Colonic mucosa (tissue), 4 donors: ENCODE results near the gene NAT10. TPM values are rescaled to one million over a fixed set of nuclear protein-coding genes. Genes with fewer than 3 reads are reported as not detected.

Experiments used
- DNase-seq: peaks from one replicate; pipeline ENCODE4 v3.0.0-alpha.2; 2020
- H3K27ac ChIP-seq: fragments of 200-600 bp; one replicate; pipeline ENCODE4 v1.8.0; 2021
- H3K27me3 ChIP-seq: fragments of 200-600 bp; one replicate; pipeline ENCODE4 v1.8.0; 2021
- H3K36me3 ChIP-seq: fragments of 200-600 bp; one replicate; pipeline ENCODE4 v1.8.0; 2021
- H3K4me1 ChIP-seq: fragments of 200-600 bp; one replicate; pipeline ENCODE4 v1.8.0; 2021; ENCODE audit warnings: mild to moderate bottlenecking
- H3K4me3 ChIP-seq: fragments of 200-600 bp; one replicate; pipeline ENCODE4 v1.8.0; 2021
- H3K9ac ChIP-seq, 2 donors: one replicate each; pipeline ENCODE4 v1.7.0; 2013; ENCODE audit warnings: control low read depth in 2 of 2, low read depth in 2 of 2, low read length in 2 of 2
- H3K9me3 ChIP-seq: fragments of 200-600 bp; one replicate; pipeline ENCODE4 v1.8.0; 2021
- CTCF ChIP-seq: fragments of 200-600 bp; IDR thresholded peaks from one replicate; pipeline ENCODE4 v1.8.0; 2022; ENCODE audit warnings: antibody characterized with exemption, mild to moderate bottlenecking
- intact Hi-C: fragments of 100-400 bp; cut with DNase I; formaldehyde crosslinking; loops from one replicate; pipeline ENCODE4 v1.14.1; 2022
- total RNA-seq, 2 donors: library from RNA; stranded (reverse); fragmentation: NEBNext Ultra II Directional in 1 of 2; extraction: Animal tissue kit (Norgen Biotek cat#: 25700) in 1 of 2; gene quantifications; one replicate each; pipeline ENCODE4 v1.2.1, GENCODE V29; 2021
- donor health status: healthy.
- donor health status: DM: no; HTN: no; CAD: no.
- donor health status: DM: no; HTN: no; CAD: no.

The NAT10 gene
- total RNA-seq, 2 donors from 2014 or later, result 24.1 to 48.0 TPM

DNA sequence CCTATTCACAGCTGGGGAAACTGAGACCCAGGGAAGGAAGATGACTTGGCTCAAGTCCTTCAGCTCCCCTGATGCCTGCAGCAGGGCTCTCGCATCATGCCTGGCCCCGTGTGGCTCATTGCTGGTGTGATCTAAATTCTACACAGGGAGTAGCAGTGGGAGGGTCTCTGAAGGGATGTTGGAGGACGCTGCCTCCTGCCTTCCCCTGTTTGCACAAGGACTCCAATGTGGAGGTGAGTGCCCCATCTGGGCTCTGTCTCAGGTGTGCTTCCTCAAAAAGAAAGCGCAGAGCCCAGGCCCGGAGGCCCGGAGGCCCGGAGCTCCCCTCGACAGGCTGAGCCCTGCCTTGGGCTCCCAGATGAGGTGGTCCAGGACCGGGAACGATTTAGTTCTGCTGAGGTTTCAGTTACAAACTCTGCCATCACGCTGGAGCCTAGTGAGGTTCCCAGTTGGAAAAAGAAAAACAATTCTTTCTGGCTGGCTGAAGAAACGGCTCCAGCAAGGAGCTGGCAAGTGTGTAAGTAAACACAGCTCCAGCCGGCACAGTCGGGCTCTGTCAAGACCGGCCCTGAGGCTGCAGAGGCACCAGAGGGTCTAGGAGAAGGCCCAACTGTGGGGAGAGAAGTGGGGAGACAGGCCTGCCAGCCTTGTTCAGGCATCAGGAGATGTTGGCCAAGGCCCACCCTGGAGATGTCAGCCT lies 49.8 kb downstream of the NAT10 start:
- TF ChIP-seq CTCF, result no peak
- no peaks in the 10 kb centered on the region for H3K4me1 ChIP-seq
- no peaks in the 10 kb centered on the region for H3K9me3 ChIP-seq
- H3K4me3 ChIP-seq, result no peak overlapping the region
- no peaks in the 10 kb centered on the region for H3K36me3 ChIP-seq
- intact Hi-C loops, result no loop called here
- no peaks in the 10 kb centered on the region for H3K27me3 ChIP-seq
- no peak overlapping the region for H3K27ac ChIP-seq
- DNase-seq, result no peak
- H3K9ac ChIP-seq, result no peak overlapping the region

DNA sequence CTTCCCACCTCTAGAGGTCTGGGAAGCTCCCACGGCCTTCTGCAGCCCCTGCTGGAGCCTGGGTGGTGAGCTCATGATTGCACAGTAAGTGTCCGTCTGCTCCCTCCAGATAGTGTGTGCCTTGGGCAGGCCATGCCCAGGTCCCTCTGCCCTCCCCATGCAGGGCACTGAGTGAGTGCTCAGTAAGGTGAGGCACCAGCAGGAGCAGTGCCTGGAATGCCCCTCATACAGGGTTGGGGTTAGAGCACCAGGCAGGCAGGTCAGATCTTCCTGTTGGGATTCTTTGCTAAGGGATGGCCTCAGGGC lies 50.3 kb downstream of the NAT10 start:
- DNase-seq, result no peak
- Histone ChIP-seq H3K27me3 (no peaks in the 10 kb centered on the region), H3K36me3 (no peaks in the 10 kb centered on the region), H3K9ac (no peak overlapping the region), H3K9me3 (no peaks in the 10 kb centered on the region), H3K4me3 (no peak overlapping the region), H3K4me1 (no peaks in the 10 kb centered on the region), H3K27ac (no peak overlapping the region)
- intact Hi-C loops, result no loop called here
- no peak for TF ChIP-seq CTCF

DNA sequence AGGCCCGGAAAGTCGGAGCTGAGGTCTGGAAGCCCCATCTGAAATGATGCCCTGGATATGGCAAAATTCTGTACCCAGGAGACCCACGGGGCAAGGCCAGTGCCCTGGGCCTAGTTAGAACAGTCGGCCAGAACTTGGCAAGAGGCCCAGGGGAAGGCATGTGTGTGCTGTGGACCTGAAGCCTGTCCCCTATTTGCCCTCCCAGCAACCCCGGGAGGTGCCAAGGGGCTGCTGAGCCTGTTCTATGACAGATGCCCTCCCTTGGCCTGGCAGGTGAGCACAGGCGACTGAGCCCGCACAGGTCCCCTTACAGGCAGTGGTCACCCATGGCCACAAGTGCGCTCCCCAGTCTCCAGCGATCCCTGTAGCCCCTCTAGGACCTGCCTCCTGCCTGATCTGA lies 51.7 kb downstream of the NAT10 start:
- Histone ChIP-seq H3K4me3 (no peak overlapping the region), H3K36me3 (no peaks in the 10 kb centered on the region), H3K27ac (no peak overlapping the region), H3K4me1 (no peaks in the 10 kb centered on the region), H3K9ac (no peak overlapping the region), H3K27me3 (no peaks in the 10 kb centered on the region), H3K9me3 (no peaks in the 10 kb centered on the region)
- intact Hi-C loops, result no loop called here
- no peak for DNase-seq
- TF ChIP-seq CTCF, result no peak

GRCh38 chr11:34158661-34159060 lies 53.2 kb downstream of the NAT10 start:
- no peaks in the 10 kb centered on the region for H3K9me3 ChIP-seq
- H3K27me3 ChIP-seq, result no peaks in the 10 kb centered on the region
- no peak overlapping the region for H3K4me3 ChIP-seq
- H3K4me1 ChIP-seq, result no peaks in the 10 kb centered on the region
- DNase-seq, result no peak
- no peak for TF ChIP-seq CTCF
- no peaks in the 10 kb centered on the region for H3K36me3 ChIP-seq
- intact Hi-C loops, result no loop called here
- H3K9ac ChIP-seq, result no peak overlapping the region
- H3K27ac ChIP-seq, result no peak overlapping the region

- no peak for DNase-seq
- Histone ChIP-seq H3K27ac (no peak overlapping the region), H3K36me3 (no peaks in the 10 kb centered on the region), H3K27me3 (no peaks in the 10 kb centered on the region), H3K4me1 (no peaks in the 10 kb centered on the region), H3K4me3 (no peak overlapping the region), H3K9me3 (no peaks in the 10 kb centered on the region), H3K9ac (no peak overlapping the region)
- no peak for TF ChIP-seq CTCF
- intact Hi-C loops, result no loop called here
Measured at GRCh38 chr11:34160049-34160721, 54.8 kb downstream of the NAT10 start.
